Activated naive CD4-positive, alpha-beta T cell treated with Interleukin-2 at 50 U/mL for 16 hours (primary cell): ENCODE measurements around the gene DPYD.
"Not testable (repeated sequence)": the region's sequence is repeated elsewhere in the genome, so short reads cannot be mapped to it uniquely, and the experiment has no call there.

Experiments
- DNase-seq: peaks from one replicate; pipeline ENCODE4 v3.0.0-alpha.2; 2020

Gene DPYD

DNA sequence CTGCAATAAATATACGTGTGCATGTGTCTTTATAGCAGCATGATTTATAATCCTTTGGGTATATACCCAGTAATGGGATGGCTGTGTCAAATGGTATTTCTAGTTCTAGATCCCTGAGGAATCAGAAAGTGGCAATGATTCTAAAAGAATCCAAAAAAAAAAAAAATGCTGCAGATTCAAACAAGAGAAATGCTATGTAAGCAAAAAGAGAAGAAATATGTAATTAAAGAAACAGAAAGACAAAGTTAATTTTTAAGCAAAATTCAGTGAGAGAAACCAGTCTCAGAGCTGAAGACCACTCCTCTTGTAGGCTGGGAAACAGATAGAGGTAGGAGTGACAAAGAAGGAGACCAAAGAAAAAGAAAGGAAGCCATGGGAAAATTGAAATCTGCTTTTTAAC lies 571.0 kb downstream of the DPYD start:
- DNase-seq = not testable (repeated sequence)

DNA sequence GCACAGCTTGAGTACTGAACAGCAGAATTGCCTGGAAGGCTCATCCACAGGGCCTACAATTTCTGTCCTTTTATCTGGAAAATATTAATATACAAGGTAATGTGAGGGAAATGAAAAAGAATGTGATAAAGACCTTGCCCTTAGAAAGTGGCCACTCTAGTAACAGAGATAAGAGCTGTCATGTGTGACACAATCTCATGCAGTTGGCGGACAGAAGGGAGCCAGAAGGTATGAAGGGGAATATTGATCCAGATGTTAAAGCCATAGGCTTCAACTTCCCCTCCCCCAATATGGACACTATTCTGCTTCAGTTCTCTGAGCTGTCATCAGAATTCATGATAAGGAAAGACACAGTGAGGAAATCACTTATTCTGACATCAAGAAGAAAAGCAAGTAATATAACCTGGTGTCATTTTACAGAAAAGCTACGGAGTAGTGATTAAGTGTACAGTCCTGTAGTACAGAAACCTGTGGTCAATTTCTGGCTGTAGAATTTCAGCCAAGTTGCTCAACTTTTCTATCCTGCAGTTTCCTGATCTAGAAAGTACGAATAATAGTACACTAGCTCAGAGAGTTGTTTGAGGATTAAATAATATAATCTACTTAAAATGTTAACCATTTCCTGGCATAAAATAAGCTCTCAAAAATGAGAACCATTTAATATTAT lies 572.1 kb downstream of the DPYD start:
- no peak for DNase-seq

- no peak for DNase-seq
Measured at GRCh38 chr1:97340951-97341350, 579.9 kb downstream of the DPYD start.

DNA sequence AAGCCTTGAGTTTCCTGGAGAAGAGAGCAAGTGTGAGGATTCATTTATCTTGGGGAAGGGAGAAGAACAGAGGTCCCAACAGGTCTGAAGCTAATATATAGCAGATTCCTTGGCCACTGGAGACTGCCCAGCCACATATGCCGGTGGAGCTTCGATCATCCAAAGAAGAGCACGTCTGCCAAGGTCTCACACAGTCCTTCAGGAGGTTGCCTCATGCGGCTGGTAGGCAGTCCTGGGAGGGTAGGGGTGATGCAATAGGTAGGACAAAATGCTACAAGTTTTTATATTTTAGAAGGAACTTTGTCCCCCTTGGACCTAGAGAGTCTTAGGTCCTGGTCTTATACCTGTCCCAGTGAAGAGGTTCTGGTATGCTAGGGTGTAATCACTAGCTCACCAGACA lies 582.5 kb downstream of the DPYD start:
- DNase-seq = no peak

DNA sequence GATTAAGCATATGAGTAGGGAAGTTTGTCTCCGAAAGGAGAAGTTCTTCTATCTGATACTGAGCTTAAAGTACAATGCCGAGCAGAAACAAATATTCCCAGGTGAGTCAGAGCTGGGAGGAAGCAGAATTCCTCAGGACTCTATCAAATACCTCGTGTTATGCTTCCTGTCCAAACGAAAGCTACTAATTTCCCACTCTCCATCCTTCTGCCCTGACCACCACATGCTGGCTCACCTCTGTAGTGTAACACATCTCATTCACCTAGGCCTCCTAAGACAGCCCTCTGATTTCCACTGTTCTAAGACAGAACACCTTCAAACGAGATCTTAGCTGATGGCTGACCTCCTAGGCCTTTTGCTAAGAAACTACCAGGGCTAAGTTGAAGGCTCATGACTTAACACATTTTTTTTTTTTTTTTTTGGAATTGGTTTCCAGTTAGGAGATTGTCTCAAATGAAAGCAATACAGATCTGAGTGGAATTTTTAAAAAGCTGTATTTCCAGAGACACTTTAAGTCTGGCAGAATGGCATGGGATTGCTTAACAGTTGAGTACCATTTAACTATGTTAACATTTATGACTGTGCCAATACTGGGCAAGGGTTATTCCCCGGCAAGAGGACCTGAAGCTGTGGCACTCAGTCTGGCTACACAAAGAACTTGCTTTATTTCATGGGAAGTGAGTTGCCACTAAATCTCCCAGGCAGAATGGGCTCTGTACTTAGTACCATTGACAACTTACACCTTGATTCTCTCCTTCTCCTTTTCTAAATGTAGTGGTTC lies 583.4 kb downstream of the DPYD start:
- DNase-seq = no peak

DNA sequence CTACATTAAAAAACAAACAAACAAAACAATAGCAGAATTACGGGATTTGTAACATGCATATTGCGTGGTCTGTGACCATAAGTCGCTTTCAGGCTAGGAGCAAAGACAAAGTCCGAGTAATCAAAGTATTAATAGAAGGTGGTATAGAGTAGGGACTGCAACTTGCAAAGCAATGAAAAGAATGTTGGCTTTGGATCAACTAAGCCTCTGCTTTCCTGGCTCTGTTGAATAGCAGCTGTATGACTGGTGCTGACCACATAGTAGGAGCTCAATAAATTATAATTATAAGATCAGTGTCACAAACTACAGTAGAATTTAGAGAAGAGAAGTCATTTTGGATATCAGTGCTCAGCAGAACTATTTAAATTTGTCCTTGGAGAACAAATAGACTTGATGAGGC lies 586.4 kb downstream of the DPYD start:
- DNase-seq = no peak

- no peak for DNase-seq
Measured at GRCh38 chr1:97332716-97333115, 588.1 kb downstream of the DPYD start.

DNA sequence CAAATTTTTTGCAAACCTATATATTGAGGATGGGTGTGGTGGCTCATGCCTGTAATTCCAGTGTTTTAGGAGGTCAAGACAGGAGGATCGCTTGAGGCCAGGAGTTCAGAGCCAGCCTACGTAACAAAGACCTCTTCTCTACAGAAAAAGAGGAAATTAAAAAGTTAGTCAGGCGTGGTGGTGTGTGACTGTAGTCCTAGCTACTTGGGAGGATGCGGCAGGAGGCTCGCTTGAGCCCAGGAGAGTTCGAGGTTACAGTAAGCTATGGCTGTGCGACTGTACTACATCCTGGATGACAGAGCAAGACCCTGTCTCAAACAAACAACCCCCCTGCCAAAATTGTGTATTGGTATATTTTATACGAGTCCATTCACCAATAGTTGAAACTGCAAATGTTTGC lies 589.7 kb downstream of the DPYD start:
- DNase-seq = no peak

GRCh38 chr1:97314685-97315084 lies 606.1 kb downstream of the DPYD start:
- DNase-seq = no peak

- no peak for DNase-seq
Measured at GRCh38 chr1:97308131-97308530, 612.7 kb downstream of the DPYD start.

DNA sequence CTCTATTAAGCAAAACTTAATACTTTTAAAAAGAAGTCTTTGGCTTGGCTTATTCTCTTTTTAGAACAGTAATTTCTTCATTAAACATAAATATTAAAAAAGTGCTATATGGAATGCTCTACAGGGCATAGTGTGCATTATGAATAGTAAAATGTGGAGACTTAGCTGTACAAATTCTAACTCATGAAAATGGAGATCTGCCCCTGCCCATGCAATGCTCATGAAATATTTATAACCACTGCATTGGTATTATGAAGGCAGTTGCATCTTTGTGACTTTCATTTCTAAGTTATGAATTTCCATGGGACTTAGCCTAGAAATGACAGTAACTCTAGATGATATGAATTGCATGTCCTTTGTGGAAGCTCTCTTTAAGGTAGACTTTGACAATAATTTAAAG lies 613.3 kb downstream of the DPYD start:
- DNase-seq = no peak

GRCh38 chr1:97307151-97307550 lies 613.7 kb downstream of the DPYD start:
- no peak for DNase-seq

DNA sequence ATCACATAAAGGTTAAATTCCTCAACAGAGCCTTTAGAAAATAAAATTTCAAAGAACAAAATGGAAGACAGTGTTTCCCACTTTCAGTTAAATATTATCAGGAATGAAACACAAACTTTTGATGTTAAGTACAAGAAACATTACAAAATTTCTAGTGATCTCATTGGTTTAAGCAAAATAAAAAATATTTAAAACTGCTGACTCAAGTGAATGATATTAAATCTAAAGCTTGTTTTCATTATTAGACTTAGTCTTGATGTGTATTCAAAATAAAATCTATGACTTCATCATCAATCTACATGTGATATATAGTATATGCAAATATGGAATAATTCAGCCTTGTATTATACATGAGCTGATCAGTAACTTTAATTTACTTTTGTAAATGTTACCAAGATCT lies 614.3 kb downstream of the DPYD start:
- DNase-seq = no peak

GRCh38 chr1:97304366-97304765 lies 616.5 kb downstream of the DPYD start:
- no peak for DNase-seq

GRCh38 chr1:97298966-97299365 lies 621.9 kb downstream of the DPYD start:
- DNase-seq = no peak

- DNase-seq = no peak
Measured at GRCh38 chr1:97297611-97298010, 623.2 kb downstream of the DPYD start.

- no peak for DNase-seq
Measured at GRCh38 chr1:97281962-97282361, 638.9 kb downstream of the DPYD start.

GRCh38 chr1:97277891-97278654 lies 642.8 kb downstream of the DPYD start:
- DNase-seq = no peak

GRCh38 chr1:97271916-97272788 lies 648.7 kb downstream of the DPYD start:
- no peak for DNase-seq

GRCh38 chr1:97270508-97271307 lies 650.1 kb downstream of the DPYD start:
- DNase-seq = no peak

DNA sequence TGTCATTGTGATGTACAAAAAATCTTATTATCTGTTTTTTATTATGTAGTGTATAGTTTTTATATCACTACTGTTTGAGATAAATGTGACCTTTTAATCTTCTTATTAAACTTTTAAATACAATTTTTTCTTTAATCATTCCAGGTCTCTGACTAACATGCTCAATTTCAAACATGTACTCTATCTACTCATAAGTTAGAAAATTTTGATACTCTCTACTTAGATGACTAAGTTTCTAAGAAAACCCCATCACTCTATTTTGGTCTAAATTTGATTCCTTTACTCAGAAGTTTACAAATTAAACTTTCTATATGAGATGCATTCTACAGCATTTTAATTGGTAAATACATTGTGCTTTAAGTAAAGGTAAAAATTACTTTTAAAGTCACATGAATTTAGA lies 655.2 kb downstream of the DPYD start:
- DNase-seq = no peak

GRCh38 chr1:97262842-97263241 lies 658.0 kb downstream of the DPYD start:
- no peak for DNase-seq
